ENCODE measurements around the gene TERT.
"Not testable (repeated sequence)": the region's sequence is repeated elsewhere in the genome, so short reads cannot be mapped to it uniquely, and the experiment has no call there.

The TERT gene

DNA sequence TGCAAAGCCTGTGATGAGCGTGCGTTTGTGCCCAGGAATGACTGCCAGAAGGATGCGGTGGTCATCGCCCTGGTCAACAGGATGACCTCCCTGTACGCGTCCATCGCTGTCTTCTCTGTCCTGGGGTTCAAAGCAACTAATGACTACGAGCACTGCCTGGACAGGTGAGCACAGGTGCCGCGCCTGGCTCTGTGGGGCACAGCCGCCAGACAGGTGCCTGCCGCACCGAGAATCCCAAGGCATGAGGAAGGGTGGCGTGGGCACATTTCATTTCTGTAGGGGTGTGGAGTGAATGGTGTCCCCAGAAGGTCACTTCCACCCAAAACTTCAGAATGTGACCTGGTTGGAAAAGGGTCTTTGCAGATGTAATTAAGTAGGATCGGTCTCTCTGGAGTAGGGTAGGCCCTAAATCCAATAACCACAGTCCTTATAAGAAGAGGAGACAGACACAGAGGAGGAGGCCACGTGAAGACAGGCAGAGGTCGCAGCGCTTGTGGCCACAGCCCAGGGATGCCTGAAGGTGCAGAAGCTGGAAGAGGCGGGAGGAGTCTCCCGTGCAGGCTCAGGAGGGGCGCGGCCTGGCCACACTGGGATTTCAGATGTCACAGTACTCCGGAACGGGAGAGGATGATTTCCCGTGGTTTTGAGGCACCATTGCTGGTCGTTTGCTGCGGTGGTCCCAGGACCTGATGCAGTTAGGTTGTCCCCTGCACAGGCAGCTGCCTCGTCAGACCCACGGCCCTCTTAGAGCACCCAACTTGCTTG is 54.2 kb downstream of the TERT start:
- no peak for DNase-seq (ENCODE audit: low read depth in 3 of 3)

DNA sequence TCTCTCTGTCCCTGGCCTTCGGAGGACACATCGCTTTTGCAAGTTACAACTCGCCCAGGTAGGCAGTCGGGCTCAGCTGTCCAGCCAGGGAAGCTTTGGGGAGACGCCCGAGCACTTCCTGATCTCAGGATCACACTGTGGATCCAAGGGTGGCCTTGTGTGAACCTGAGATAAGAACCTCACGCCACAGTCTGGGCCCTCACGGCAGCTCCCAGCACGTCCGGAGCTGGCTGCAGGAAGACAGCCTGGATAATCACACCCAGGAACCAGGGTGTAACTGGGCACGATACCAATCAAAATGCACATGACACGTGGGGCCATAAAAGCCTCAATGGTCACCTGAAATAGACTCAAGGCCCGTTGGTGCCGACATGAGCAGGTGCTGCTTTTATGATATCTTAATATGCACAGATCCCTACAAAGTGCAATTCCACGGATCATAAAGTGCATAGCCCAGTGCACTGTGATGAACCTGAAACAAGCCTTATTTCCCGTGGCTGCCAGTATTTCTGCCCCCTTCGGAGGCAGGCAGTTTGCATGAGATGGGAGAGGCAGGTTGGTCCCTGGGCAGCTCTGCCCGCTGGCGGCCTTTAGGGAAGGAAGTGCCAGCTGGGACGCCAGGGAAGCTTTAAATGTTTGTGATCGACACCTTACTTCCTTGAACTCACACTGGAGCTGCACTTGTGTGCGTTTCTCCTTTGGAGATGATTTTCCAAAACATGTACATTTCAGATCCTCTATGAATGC is 55.2 kb downstream of the TERT start:
- no peak for DNase-seq (ENCODE audit: low read depth in 3 of 3)

- DNase-seq (ENCODE audit: low read depth in 3 of 3): no peak
Measured at GRCh38 chr5:1235838-1236237, 59.0 kb downstream of the TERT start.

- DNase-seq (ENCODE audit: low read depth in 3 of 3): no peak
Measured at GRCh38 chr5:1235379-1235778, 59.5 kb downstream of the TERT start.

GRCh38 chr5:1232780-1233179 is 62.1 kb downstream of the TERT start:
- no peak for DNase-seq (ENCODE audit: low read depth in 3 of 3)

DNA sequence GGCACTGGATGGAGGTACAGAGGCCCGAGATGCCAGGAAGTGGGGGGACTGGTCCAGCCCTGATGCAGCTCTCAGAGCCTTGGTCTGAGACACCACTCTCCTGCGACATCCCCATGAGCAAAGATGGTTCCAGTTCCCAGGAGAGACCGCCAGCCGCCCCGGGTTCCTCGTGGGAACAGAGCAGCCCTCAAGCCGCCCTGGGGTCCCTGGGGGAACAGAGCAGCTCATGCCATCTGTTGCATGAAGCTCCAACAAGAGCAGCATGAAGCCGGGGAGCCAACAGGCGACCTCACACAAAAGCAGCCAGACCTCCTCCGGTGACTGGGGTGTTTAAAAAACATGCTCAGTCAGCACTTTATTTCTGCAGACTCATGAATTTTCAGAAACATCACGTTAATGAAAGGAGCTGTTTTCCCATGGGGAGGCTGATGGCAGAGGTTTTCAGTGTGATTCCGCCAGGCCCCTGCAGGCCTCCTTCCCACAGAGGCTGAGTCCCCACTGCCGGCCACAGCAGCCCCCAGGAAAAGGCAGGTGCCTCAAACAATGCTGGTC is 63.4 kb downstream of the TERT start:
- no peak for DNase-seq (ENCODE audit: low read depth in 3 of 3)

DNA sequence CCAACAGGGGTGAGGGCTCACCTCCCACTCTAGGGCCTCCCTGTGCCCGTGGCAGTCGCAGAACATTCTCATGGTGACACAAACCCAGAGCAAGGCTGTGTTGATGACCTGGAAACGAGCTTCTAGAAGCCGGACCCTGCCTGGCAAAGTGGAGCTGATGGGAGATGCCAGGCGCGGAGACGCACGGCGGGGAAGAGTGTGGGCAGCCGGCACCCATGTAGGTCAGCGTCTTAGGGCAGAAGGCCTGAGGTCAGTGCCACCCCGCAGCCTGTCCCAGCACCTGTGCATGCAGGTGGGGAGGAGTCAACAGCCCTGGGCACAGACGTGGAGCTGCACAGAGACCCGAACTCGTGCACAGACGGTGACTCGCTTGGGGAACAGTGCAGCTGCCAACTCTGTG is 64.3 kb downstream of the TERT start:
- no peak for DNase-seq (ENCODE audit: low read depth in 3 of 3)

DNA sequence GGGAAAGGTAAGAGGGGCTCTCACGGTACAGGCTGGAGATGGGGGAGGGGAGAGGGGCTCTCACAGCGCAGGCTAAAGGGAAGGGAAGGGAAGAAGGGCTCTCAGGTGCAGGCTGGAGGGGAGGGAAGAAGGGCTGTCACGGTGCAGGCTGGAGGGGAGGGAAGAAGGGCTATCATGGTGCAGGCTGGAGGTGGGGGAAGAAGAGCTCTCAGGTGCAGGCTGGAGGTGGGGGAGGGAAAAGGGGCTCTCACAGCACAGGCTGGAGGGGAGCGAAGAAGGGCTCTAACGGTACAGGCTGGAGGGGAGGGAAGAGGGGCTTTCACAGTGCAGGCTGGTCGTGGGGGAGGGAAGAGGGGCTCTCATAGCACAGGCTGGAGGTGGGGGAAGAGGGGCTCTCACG is 65.0 kb downstream of the TERT start:
- DNase-seq (ENCODE audit: low read depth in 3 of 3): no peak

- DNase-seq (ENCODE audit: low read depth in 3 of 3): not testable (repeated sequence)
Measured at GRCh38 chr5:1229023-1229422, 65.8 kb downstream of the TERT start.

GRCh38 chr5:1228120-1228519 is 66.7 kb downstream of the TERT start:
- DNase-seq (ENCODE audit: low read depth in 3 of 3): no peak

DNA sequence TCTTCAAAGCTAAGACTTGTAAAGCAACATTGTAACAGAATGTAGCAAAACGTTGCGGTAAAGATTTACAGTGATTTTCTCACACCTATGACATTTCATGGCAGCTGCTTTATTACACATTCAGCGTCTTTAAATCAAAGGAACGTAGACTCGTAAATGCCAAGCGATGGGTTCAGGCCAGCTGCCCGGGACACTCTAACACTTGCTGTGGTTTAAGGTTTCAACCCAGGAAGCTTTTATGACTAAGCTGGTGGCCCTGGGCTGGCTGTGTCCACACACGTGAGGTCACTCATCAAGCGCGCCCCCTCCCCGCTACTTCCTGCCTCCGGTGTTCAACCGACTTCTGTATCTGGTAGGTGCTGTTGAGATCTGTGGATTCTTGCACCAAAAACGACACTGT is 67.2 kb downstream of the TERT start:
- no peak for DNase-seq (ENCODE audit: low read depth in 3 of 3)

DNA sequence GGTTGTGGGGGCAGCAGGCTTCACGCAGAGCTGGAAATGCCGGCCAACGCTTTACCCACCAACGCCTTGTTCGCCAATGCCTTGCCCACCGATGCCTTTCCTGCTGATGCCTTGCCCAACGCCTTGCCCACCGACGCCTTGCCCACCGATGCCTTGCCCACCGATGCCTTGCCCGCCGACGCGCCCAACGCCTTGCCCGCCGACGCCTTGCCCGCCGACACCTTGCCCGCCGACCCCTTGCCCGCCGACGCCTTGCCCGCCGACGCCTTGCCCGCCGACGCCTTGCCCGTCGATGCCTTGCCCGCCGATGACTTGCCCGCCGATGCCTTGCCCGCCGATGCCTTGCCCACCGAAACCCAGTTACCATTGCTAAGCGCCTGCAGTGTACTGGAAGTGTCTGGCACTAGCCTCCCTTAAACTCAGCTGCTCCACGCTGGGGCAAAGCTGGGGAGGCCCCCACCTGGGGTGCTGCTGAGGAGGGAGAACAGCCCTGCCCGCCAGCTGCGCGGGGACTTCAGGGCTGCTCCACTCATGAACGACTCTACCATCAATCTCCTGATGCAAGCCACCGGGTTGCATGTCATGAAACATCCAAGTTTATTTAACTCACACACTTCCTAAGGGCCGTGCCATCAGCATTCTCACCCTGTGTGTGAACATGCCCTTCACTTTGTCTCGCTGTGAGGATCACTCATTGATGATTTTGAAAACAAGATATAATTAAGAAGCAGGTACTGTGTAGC is 67.9 kb downstream of the TERT start:
- DNase-seq (ENCODE audit: low read depth in 3 of 3): no peak

DNA sequence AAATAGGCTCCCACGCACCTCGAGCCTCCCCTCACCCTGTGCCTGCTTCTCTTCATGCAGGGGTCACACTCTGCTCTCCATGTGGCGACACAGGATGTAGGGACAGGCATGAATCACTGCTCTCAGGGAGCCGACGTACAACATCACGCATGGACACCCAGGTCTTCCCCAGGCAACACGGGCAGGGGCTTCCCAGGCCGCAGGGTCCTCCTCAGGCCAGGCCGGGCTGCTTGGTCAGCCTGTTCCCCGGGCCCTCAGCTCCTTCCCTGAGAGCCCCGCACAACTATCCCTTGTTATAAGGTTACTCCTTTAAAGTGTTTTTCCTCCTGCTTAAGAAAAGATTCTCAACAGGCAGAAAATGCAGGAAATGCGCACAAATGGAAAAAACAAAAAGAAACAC is 68.6 kb downstream of the TERT start:
- DNase-seq (ENCODE audit: low read depth in 3 of 3): no peak

- no peak for DNase-seq (ENCODE audit: low read depth in 3 of 3)
Measured at GRCh38 chr5:1225081-1225480, 69.8 kb downstream of the TERT start, which contains the start of gene SLC6A18. Gene SLC6A18 (plus strand): TSS chr5:1225381. CDS start chr5:1225478, 97 bp downstream.

DNA sequence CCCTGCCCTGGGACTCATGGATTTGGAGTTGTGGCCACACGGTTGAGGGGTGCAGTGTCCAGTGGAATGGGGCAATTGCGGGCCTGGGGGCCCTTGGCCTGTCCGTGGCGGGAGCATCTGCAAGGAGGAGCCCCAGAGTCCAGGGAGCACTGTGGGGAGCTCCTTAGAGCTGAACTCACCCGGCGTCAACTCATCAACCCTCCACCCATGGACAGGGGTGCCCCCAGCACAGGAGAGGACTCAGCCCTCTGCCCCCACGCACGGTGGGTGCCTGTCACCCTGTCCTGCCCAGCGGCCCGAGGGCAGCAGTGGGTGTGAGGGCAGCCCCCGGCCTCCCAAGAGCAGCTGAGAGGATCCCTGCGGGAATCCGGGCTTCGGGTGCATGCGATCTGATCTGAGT is 70.2 kb downstream of the TERT start:
- DNase-seq (ENCODE audit: low read depth in 3 of 3): no peak

- DNase-seq (ENCODE audit: low read depth in 3 of 3): no peak
Measured at GRCh38 chr5:1223278-1223670, 71.6 kb downstream of the TERT start.

DNA sequence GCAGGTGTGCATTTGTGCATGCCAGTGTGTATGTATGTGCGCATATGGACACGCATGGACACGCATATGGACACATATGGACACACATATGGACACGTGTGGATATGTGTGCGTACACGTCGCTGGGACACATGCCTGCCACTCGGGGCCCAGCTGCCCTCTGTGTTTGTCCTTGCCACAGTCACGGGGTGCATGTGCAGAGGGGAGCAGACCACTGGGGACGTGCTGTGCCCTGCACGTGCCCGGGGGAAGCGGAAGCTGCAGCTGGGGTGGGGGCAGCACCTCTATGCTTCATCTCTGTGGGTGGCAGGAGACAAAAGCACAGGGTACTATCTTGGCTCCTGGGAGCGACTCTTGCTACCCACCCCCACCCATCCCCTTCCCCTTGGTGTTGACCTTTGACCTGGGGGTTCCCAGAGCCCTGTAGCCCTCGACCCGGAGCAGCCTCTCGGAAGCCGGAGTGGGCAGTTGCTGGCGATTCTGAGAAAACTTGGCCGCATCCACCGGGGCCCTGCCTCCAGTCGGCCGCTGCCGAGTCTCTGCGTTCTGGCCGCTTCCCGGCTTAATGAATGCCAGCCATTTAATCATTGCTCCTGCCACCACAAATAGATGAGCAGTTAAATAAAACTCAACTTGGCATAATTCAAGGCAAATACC is 72.1 kb downstream of the TERT start:
- no peak for DNase-seq (ENCODE audit: low read depth in 3 of 3)

- no peak for DNase-seq (ENCODE audit: low read depth in 3 of 3)
Measured at GRCh38 chr5:1222147-1222546, 72.7 kb downstream of the TERT start.

GRCh38 chr5:1221721-1222120 is 73.1 kb downstream of the TERT start:
- no peak for DNase-seq (ENCODE audit: low read depth in 3 of 3)

GRCh38 chr5:1220831-1221230 is 74.0 kb downstream of the TERT start:
- no peak for DNase-seq (ENCODE audit: low read depth in 3 of 3)

DNA sequence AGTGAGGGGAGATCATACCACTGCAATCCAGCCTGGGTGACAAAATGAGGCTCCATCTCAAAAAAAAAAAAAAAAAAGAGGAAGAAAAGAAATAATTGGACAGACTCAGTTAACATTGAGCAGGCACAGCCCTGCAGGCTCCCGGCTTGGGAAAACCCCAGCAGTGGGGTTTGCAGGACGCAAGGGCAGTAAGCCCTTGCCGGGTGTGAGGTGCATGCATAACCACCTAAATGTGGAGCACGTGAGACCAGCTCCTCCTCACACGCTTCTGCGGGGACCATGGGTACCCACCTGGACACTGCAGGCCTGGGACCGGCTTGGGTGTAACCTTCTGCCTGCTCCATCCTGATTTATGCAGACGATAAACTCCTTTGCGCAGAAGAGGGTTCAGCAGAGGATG is 74.5 kb downstream of the TERT start:
- DNase-seq (ENCODE audit: low read depth in 3 of 3): no peak

GRCh38 chr5:1219768-1220100 is 75.1 kb downstream of the TERT start:
- DNase-seq (ENCODE audit: low read depth in 3 of 3): no peak
